IMR-90 (cell line): ENCODE data around the gene PRKN.

Experiments
- BHLHE40 ChIP-seq: fragments of 150-350 bp; IDR thresholded peaks from 2 replicates; pipeline ENCODE4 v1.6.1; 2016; ENCODE audit warnings: mild to moderate bottlenecking, low read depth, low read length
- MXI1 ChIP-seq: IDR thresholded peaks from 2 replicates; pipeline ENCODE4 v1.6.1; 2012; ENCODE audit warnings: low read depth, mild to moderate bottlenecking, low read length, moderate library complexity, borderline replicate concordance
- POLR2A ChIP-seq: IDR thresholded peaks from 2 replicates; pipeline ENCODE4 v1.6.1; 2012; ENCODE audit warnings: mild to moderate bottlenecking, low read depth, low read length
- RAD21 ChIP-seq: IDR thresholded peaks from 2 replicates; pipeline ENCODE4 v1.6.1; 2012; ENCODE audit warnings: low read length, improper control_type of control experiment
- RCOR1 ChIP-seq: IDR thresholded peaks from 2 replicates; pipeline ENCODE4 v1.6.1; 2012; ENCODE audit warnings: mild to moderate bottlenecking, low read length, improper control_type of control experiment; ENCODE audit not compliant: insufficient replicate concordance
- TF ChIP-seq, protein P1 (sequence below): conservative IDR thresholded peaks from 2 replicates; pipeline ENCODE4 v1.5.1; 2012; ENCODE audit warnings: mild to moderate bottlenecking, low read depth, low read length, improper control_type of control experiment

DNA sequence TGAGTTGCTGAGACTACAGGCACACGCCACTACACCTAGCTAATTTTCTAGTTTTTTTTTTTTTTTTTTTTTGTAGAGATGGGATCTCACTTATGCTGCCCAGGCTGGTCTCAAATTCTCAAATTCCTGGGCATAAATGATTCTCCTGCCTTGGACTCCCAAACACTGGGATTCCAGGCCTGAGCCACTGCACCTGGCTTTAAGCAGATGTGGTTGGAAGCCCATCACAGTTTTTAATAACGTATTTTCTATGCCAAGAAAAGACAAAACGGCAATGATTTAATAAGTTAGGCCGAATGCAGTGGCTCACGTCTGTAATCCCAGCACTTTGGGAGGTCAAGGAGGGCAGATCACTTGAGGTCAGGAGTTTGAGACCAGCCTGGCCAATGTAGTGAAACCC lies 456.6 kb downstream of the PRKN start:
- TF ChIP-seq, protein P1, sequence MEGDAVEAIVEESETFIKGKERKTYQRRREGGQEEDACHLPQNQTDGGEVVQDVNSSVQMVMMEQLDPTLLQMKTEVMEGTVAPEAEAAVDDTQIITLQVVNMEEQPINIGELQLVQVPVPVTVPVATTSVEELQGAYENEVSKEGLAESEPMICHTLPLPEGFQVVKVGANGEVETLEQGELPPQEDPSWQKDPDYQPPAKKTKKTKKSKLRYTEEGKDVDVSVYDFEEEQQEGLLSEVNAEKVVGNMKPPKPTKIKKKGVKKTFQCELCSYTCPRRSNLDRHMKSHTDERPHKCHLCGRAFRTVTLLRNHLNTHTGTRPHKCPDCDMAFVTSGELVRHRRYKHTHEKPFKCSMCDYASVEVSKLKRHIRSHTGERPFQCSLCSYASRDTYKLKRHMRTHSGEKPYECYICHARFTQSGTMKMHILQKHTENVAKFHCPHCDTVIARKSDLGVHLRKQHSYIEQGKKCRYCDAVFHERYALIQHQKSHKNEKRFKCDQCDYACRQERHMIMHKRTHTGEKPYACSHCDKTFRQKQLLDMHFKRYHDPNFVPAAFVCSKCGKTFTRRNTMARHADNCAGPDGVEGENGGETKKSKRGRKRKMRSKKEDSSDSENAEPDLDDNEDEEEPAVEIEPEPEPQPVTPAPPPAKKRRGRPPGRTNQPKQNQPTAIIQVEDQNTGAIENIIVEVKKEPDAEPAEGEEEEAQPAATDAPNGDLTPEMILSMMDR: no peak
- TF ChIP-seq POLR2A (no peak), BHLHE40 (no peak), RCOR1 (no peak), RAD21 (no peak), MXI1 (no peak)
